ENCODE results near the gene FRMD4A. TPM values are rescaled to one million over a fixed set of nuclear protein-coding genes. Genes with fewer than 3 reads are reported as not detected.

FRMD4A gene
- total RNA-seq, 1 experiment from 2014 or later: 19.6 TPM

DNA sequence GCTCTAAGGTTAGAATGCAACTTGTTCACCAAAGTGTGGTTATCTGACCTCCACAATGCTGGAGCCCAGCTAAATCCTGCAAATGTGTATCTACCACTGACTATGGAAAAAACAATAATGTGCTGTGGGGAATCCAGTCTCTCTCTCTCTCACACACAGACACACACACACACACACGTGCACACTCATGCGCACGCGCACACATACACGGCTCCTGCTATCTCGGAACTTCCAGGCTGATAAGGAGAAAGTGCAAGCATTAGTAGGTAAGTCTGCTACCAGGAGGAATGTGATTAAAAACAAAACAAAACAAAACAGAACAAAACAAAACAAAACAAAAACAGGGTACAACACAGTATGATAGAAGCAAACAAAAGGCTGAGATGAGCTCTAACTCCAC, 205.2 kb downstream of the FRMD4A start:
- H3K14ac ChIP-seq (ENCODE audit: insufficient read depth, low read length): no peak overlapping the region

More for the DNA sequence above, 205.2 kb downstream of the FRMD4A start:
- peaks cover 13 to 16% of the 10 kb centered on the region in 2 experiments for H3K4me1 Mint-ChIP-seq
- Histone ChIP-seq H4K8ac (replicated peaks; ENCODE audit: insufficient read length, low read depth, low read length) (no peak overlapping the region), H3T11ph (ENCODE audit: low read length) (no peak overlapping the region), H2BK12ac (ENCODE audit: insufficient read length, low read depth, low read length) (no peak overlapping the region), H2BK15ac (ENCODE audit: low read depth, low read length) (no peak overlapping the region), H2AFZ (ENCODE audit: low read length) (no peak overlapping the region), H3K27me3 (ENCODE audit: insufficient read depth, low read length) (no peaks in the 10 kb centered on the region), H2AK5ac (ENCODE audit: insufficient read length, low read length) (no peak overlapping the region), H2BK5ac (ENCODE audit: insufficient read length, low read length) (no peak overlapping the region), H3K27ac (ENCODE audit: insufficient read length, low read depth, low read length) (no peak overlapping the region), H3K4me1 (ENCODE audit: insufficient read depth, low read length) (peaks cover 4% of the 10 kb centered on the region), H4K20me1 (ENCODE audit: control insufficient read depth, insufficient read depth, insufficient read length) (no peaks in the 10 kb centered on the region), H3K23me2 (ENCODE audit: insufficient read length, low read depth, low read length, poor library complexity, severe bottlenecking) (no peaks in the 10 kb centered on the region), H3K23ac (ENCODE audit: insufficient read length, low read depth, low read length) (no peak overlapping the region), H2BK120ac (ENCODE audit: low read depth, low read length, poor library complexity, severe bottlenecking) (no peak overlapping the region), H4K91ac (ENCODE audit: insufficient read length, low read depth, low read length) (no peak overlapping the region), H3K79me2 (ENCODE audit: insufficient read depth, low read length) (no peaks in the 10 kb centered on the region; the same call in 1 of the 2 replicates), H3K18ac (ENCODE audit: insufficient read length, low read depth, low read length) (no peak overlapping the region), H3K79me1 (ENCODE audit: insufficient read depth, low read depth, low read length, poor library complexity, severe bottlenecking) (no peaks in the 10 kb centered on the region), H3K4ac (ENCODE audit: low read depth, low read length) (no peak overlapping the region), H3K4me2 (ENCODE audit: insufficient read depth, insufficient read length, low read length) (no peak overlapping the region), H4K5ac (ENCODE audit: insufficient read length, low read depth, low read length) (no peak overlapping the region), H3K9me3 (ENCODE audit: control insufficient read depth, low read depth, low read length) (no peaks in the 10 kb centered on the region), H2BK20ac (ENCODE audit: low read depth, low read length, poor library complexity, severe bottlenecking) (no peak overlapping the region), H3K56ac (ENCODE audit: insufficient read length, low read depth, low read length) (no peak overlapping the region), H3K9ac (ENCODE audit: extremely low read depth, insufficient read length, low read length) (no peak overlapping the region)
- TF ChIP-seq, protein P1, sequence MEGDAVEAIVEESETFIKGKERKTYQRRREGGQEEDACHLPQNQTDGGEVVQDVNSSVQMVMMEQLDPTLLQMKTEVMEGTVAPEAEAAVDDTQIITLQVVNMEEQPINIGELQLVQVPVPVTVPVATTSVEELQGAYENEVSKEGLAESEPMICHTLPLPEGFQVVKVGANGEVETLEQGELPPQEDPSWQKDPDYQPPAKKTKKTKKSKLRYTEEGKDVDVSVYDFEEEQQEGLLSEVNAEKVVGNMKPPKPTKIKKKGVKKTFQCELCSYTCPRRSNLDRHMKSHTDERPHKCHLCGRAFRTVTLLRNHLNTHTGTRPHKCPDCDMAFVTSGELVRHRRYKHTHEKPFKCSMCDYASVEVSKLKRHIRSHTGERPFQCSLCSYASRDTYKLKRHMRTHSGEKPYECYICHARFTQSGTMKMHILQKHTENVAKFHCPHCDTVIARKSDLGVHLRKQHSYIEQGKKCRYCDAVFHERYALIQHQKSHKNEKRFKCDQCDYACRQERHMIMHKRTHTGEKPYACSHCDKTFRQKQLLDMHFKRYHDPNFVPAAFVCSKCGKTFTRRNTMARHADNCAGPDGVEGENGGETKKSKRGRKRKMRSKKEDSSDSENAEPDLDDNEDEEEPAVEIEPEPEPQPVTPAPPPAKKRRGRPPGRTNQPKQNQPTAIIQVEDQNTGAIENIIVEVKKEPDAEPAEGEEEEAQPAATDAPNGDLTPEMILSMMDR (conservative IDR thresholded peaks at IDR 0.05): no peak
- H3K27ac Mint-ChIP-seq: no peak overlapping the region
- no peak for DNase-seq
- 0 out of 5 replicates have a peak, but pooled peaks cover 0 to 4% of the 10 kb centered on the region in 2 experiments for H3K9me3 Mint-ChIP-seq
- H3K27me3 Mint-ChIP-seq (ENCODE audit: low read depth): no peaks in the 10 kb centered on the region; the same call in 1 of the 2 replicates
- H3K4me3 Mint-ChIP-seq: no peak overlapping the region
- H3K36me3 Mint-ChIP-seq (ENCODE audit: insufficient read depth in 1 of 3, low read depth in 3 of 3): no peaks in the 10 kb centered on the region
- WGBS (ENCODE audit: extremely low coverage, insufficient read length, low lambda C conversion rate): no CpG with 5 or more reads among the region's 6 CpGs

Data from H9 (cell line).